Heart right ventricle (tissue), 16 donors: ENCODE measurements around the gene CACNA1E. TPM values are rescaled to one million over a fixed set of nuclear protein-coding genes. Genes with fewer than 3 reads are reported as not detected.

Experiments used
- ATAC-seq, 8 donors: fragments of 200-7000 bp; cut with Tn5 transposase; one replicate each; pipeline ENCODE4 v1.9.1; 2020; ENCODE audit warnings: mild to moderate bottlenecking in 8 of 8, moderate library complexity in 8 of 8, moderate number of reproducible peaks in 1 of 8
- DNase-seq, 2 donors: peaks; one replicate each; pipeline ENCODE4 v3.0.0-alpha.2; 2020
- H3K27ac ChIP-seq, 10 donors: fragments of 200-600 bp; sonication (generic) in 2 of 10; one replicate each; pipeline versions ENCODE4 v1.5.0 to v1.8.0; 2020 to 2022; ENCODE audit warnings: mild to moderate bottlenecking in 3 of 10
- H3K27me3 ChIP-seq, 7 donors: fragments of 200-600 bp; one replicate each; pipeline ENCODE4 v1.8.0; 2021 to 2022; ENCODE audit warnings: mild to moderate bottlenecking in 2 of 7
- H3K36me3 ChIP-seq, 9 donors: fragments of 200-600 bp; sonication (generic) in 1 of 9; one replicate each; pipeline versions ENCODE4 v1.5.0 to v1.8.0; 2020 to 2022; ENCODE audit warnings: mild to moderate bottlenecking in 2 of 9
- H3K4me1 ChIP-seq, 9 donors: fragments of 200-600 bp; sonication (generic) in 1 of 9; one replicate each; pipeline versions ENCODE4 v1.5.0 to v1.8.0; 2020 to 2022; ENCODE audit warnings: mild to moderate bottlenecking in 4 of 9
- H3K4me3 ChIP-seq, 10 donors: fragments of 200-600 bp; sonication (generic) in 2 of 10; one replicate each; pipeline versions ENCODE4 v1.5.0 to v1.8.0; 2020 to 2022; ENCODE audit warnings: mild to moderate bottlenecking in 7 of 10, moderate library complexity in 2 of 10
- H3K9me3 ChIP-seq, 11 donors: fragments of 200-600 bp in 10 of 11; sonication (generic) in 2 of 11; one replicate each; pipeline versions ENCODE4 v1.5.0 to v1.8.0; 2013 to 2022; ENCODE audit warnings: mild to moderate bottlenecking in 2 of 11, control low read depth in 1 of 11, moderate library complexity in 1 of 11
- CTCF ChIP-seq, 9 donors: fragments of 200-600 bp; sonication (generic) in 2 of 9; IDR thresholded peaks; one replicate each; pipeline versions ENCODE4 v1.5.0 to v1.8.0; 2021 to 2022; ENCODE audit warnings: antibody characterized with exemption in 9 of 9, mild to moderate bottlenecking in 5 of 9, moderate library complexity in 1 of 9
- WGBS, 2 donors: extraction: QIAGEN DNeasy Blood & Tissue Kit; methylation state at CpG; one replicate each; pipeline ENCODE4 v1.1.7; 2013; ENCODE audit warnings: inconsistent platforms in 1 of 2; 5-methylcytosine and 5-hydroxymethylcytosine counted together
- intact Hi-C, 10 donors: fragments of 100-400 bp; cut with DNase I; formaldehyde crosslinking; loops; one replicate each; pipeline versions ENCODE4 v1.11.1 to v1.14.2; 2022
- polyA plus RNA-seq, 2 donors: library from polyadenylated mRNA; stranded (reverse); fragments of 200-250 nt; gene quantifications; one replicate each; pipeline ENCODE4 v1.2.3, GENCODE V29; 2013
- total RNA-seq, 10 donors: library from RNA; stranded (reverse); fragmentation: NEBNext Ultra II Directional in 3 of 10; extraction: Animal tissue kit (Norgen Biotek cat#: 25700) in 3 of 10; gene quantifications; one replicate each; pipeline versions ENCODE4 v1.2.1 to v1.2.4, GENCODE V29; 2021 to 2023
- donor health status: Arrhythmogenic right ventricular cardiomyopathy.
- donor health status: ischemic (EF 13 %, LVEDD 7.1; RV severe dilation, severe dysfunction).
- donor health status: healthy with polysubstance abuse.
- donor health status: DM: no; HTN: yes; CAD: no.
- donor health status: DM: no; HTN: no; CAD: no.
- donor health status: ischemic (EF 25% LVEDD 6.9; RV normal size, moderate dysfunction).
- donor health status: ischemic (EF 25% LVEDD 5.7; RV mildly dilated, moderate dysfunction).
- donor health status: healthy.
- donor health status: DM: yes; HTN: yes; CAD: no.
- donor health status: Ischemic cardiomyopathy.
- donor health status: ischemic (EF 35%, LVEDD 5.7; RV mildly dilated, moderate dysfunction).
- donor health status: nonischemic (EF 11% LVEDD 7.7; RV severe dilation, severe dysfunction).
- donor health status: DM: yes; HTN: yes; CAD: no.
- donor health status: PGD.
- donor health status: ischemic (EF 29% LVEDD 5.4; RV normal size, mild dysfunction).
- donor health status: nonischemic (EF 23%, LVEDD 6.1; RV moderate dilation, normal function).

The CACNA1E gene
- total and polyA plus RNA-seq, 12 donors = 0.04 to 21.7 (median 0.71) TPM

DNA sequence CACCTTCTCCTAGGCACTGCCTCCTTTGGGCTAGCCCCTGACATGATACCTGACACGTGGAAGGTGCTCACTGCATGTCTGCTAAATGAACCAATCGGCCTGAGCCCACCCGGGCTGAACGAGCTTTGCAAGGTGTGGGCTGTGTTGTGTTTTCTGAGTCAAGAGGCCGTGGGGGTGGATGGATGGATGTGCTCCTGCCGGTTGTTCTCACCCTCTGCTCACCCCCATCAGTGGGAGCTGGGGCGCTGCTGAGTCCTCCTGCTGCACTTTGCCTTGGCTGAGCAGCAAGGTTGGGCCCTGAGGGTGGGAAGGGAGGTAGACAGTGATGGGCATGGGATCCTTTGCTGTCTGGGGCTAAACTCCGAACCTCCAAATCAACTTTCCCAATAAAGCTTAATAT is 6.7 kb upstream of the CACNA1E start:
- no peak for DNase-seq
- ATAC-seq = no peak
- intact Hi-C loops = loop anchor here in 9 of 10 donors (5.0 to 10.0 kb wide), 8 partner anchors 198 to 608 kb away; no protein-coding TSS in a partner anchor
- H3K9me3 ChIP-seq = no peaks in the 10 kb centered on the region
- WGBS, 2 donors = 50 to 61% methylated on average over 8 of the region's 8 CpGs
- H3K4me3 ChIP-seq = no peak overlapping the region
- no peak overlapping the region for H3K27ac ChIP-seq
- H3K27me3 ChIP-seq = peaks cover 2 to 93% (median 82%) of the 10 kb centered on the region in 7 donors
- no peaks in the 10 kb centered on the region for H3K36me3 ChIP-seq
- H3K4me1 ChIP-seq = no peaks in the 10 kb centered on the region
- no peak for TF ChIP-seq CTCF (IDR thresholded peaks at IDR 0.05)

GRCh38 chr1:181478306-181478705 is 5.0 kb upstream of the CACNA1E start:
- H3K4me1 ChIP-seq = peaks cover 0 to 14% (median 6%) of the 10 kb centered on the region in 9 donors
- peaks cover 16 to 96% (median 82%) of the 10 kb centered on the region in 7 donors for H3K27me3 ChIP-seq
- intact Hi-C loops = loop anchor here in 9 of 10 donors (2.0 to 10.0 kb wide), 11 partner anchors 196 to 606 kb away; no protein-coding TSS in a partner anchor

GRCh38 chr1:181479137-181479745 is 4.1 kb upstream of the CACNA1E start:
- Histone ChIP-seq H3K4me3 (no peak overlapping the region), H3K27ac (no peak overlapping the region), H3K4me1 (peaks cover 0 to 16% (median 6%) of the 10 kb centered on the region in 9 donors), H3K36me3 (no peaks in the 10 kb centered on the region), H3K9me3 (no peaks in the 10 kb centered on the region), H3K27me3 (peaks cover 16 to 98% (median 86%) of the 10 kb centered on the region in 7 donors)
- intact Hi-C loops = loop anchor here in 9 of 10 donors (1.0 to 10.0 kb wide), 12 partner anchors 196 to 606 kb away; no protein-coding TSS in a partner anchor
- ATAC-seq (peak; percentile 75 to 91 (median 82)), DNase-seq (peak; percentile 28 to 32)
- 23 to 25% methylated on average over 3 of the region's 3 CpGs for WGBS, 2 donors
- peak; percentile 53 to 88 (median 80) for TF ChIP-seq CTCF (IDR thresholded peaks at IDR 0.05)

More at GRCh38 chr1:181478306-181478705, 5.0 kb upstream of the CACNA1E start:
- WGBS, 2 donors = 60 to 65% methylated on average over 2 of the region's 2 CpGs
- no peak overlapping the region for H3K4me3 ChIP-seq
- ATAC-seq = no peak
- no peak overlapping the region for H3K27ac ChIP-seq
- H3K9me3 ChIP-seq = no peaks in the 10 kb centered on the region
- TF ChIP-seq CTCF (IDR thresholded peaks at IDR 0.05) = no peak
- H3K36me3 ChIP-seq = no peaks in the 10 kb centered on the region
- DNase-seq = no peak

DNA sequence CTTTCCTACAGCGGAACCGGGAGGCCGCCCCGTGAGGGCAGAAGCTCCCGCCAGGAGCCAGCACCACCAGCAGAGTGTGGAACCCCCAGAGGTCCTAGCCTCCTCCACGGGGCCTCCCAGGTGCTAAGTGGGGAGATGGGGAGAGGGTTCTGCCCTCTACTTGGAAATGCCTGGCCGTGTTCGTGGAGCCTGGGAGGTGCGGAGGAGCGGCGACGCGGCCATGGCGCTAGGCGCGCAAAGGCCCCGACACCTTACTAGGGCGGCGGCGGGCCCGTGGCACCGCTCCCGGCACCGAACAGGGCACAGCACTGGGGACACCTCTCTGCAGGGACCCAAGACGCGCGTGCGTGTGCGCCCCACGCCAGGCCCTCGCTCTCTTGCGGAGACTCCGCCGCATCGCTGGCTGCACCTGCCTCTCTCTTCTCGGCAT is 1.3 kb upstream of the CACNA1E start:
- DNase-seq (no peak), ATAC-seq (no peak)
- peaks cover 3 to 19% (median 14%) of the 10 kb centered on the region in 9 donors for H3K4me1 ChIP-seq
- H3K4me3 ChIP-seq = peak overlapping the region in 5 of 10 donors; percentile 5 to 42 (median 27)
- no peak for TF ChIP-seq CTCF (IDR thresholded peaks at IDR 0.05)
- H3K27me3 ChIP-seq = peaks cover 33 to 99% (median 90%) of the 10 kb centered on the region in 7 donors
- no peak overlapping the region for H3K27ac ChIP-seq
- no peaks in the 10 kb centered on the region for H3K36me3 ChIP-seq
- intact Hi-C loops = loop anchor here in 8 of 10 donors (5.0 to 10.0 kb wide), 7 partner anchors 193 to 593 kb away; partner anchors contain the start of gene ZNF648 (in 1 of the 8)
- WGBS, 2 donors = 8 to 9% methylated on average over 31 to 36 of the region's 36 CpGs
- no peaks in the 10 kb centered on the region for H3K9me3 ChIP-seq
